NB4 (cell line): ENCODE results near the gene MGAT4B.

ENCODE experiments used
- CTCF ChIP-seq: IDR thresholded peaks from one replicate; pipeline ENCODE4 v1.5.1; 2012; ENCODE audit warnings: low read depth, low read length
- POLR2A ChIP-seq: IDR thresholded peaks from 2 replicates; pipeline ENCODE4 v1.6.1; 2011; ENCODE audit warnings: mild to moderate bottlenecking; ENCODE audit not compliant: insufficient read length; ENCODE audit errors: extremely low read depth

GRCh38 chr5:179816796-179817469 is 10.3 kb upstream of the MGAT4B start:
- TF ChIP-seq CTCF (no peak), POLR2A (no peak)
